HEK293 (cell line): ENCODE measurements around the gene SGMS1.
"Not testable (repeated sequence)": the region's sequence is repeated elsewhere in the genome, so short reads cannot be mapped to it uniquely, and the experiment has no call there.

Experiments
- CTCF ChIA-PET: fragments of 350-600 bp; formaldehyde crosslinking; extraction: SDS; loops from one replicate; lab custom pipeline; 2021; ENCODE audit warnings: antibody characterized with exemption; lab: Yijun Ruan, JAX
- POLR2A ChIA-PET: fragments of 300-600 bp; formaldehyde crosslinking; extraction: SDS; loops from one replicate; lab custom pipeline; 2020; ENCODE audit warnings: antibody characterized with exemption, inconsistent platforms; lab: Yijun Ruan, JAX
- H3K27ac ChIP-seq: fragments of 200-500 bp; sonication (Bioruptor generic); 2 replicates; pipeline ENCODE4 v1.5.1; 2014; ENCODE audit warnings: low read depth, low read length, control low read depth, inconsistent platforms; ENCODE audit errors: extremely low read depth
- H3K36me3 ChIP-seq, 2 experiments: fragments of 200-500 bp in 1 of 2; sonication (Bioruptor generic) in 1 of 2; 1 replicate in 1 of 2; 2 replicates in 1 of 2; pipeline ENCODE4 v1.5.1; 2014 to 2017; ENCODE audit warnings: inconsistent platforms in 2 of 2, low read length in 2 of 2; ENCODE audit not compliant: control insufficient read depth in 2 of 2, insufficient read depth in 1 of 2
- H3K4me1 ChIP-seq: fragments of 200-500 bp; sonication (Bioruptor generic); 2 replicates; pipeline ENCODE4 v1.5.1; 2014; ENCODE audit warnings: mild to moderate bottlenecking, low read length, inconsistent platforms; ENCODE audit not compliant: control insufficient read depth, insufficient read depth
- H3K4me3 ChIP-seq: 2 replicates; pipeline ENCODE4 v1.5.1; 2011; ENCODE audit warnings: low read depth, mild to moderate bottlenecking, control low read depth, low read length, moderate library complexity
- H3K9me3 ChIP-seq: fragments of 200-500 bp; sonication (Bioruptor generic); 2 replicates; pipeline ENCODE4 v1.5.1; 2014; ENCODE audit warnings: low read depth, low read length, inconsistent platforms; ENCODE audit not compliant: control insufficient read depth, insufficient read depth
- CTCF ChIP-seq: fragments of 450-650 bp; formaldehyde crosslinking; IDR thresholded peaks from 2 replicates; pipeline ENCODE4 v1.5.1; 2016; ENCODE audit warnings: missing biosample characterization, missing genetic modification characterization
- ELK4 ChIP-seq: IDR thresholded peaks from 2 replicates; pipeline ENCODE4 v1.6.1; 2011; ENCODE audit warnings: mild to moderate bottlenecking, low read depth, low read length, borderline replicate concordance
- HIC1 ChIP-seq: fragments of 450-650 bp; formaldehyde crosslinking; IDR thresholded peaks from 2 replicates; pipeline ENCODE4 v1.5.1; 2016; ENCODE audit warnings: missing biosample characterization, missing genetic modification characterization
- INSM2 ChIP-seq: fragments of 450-650 bp; formaldehyde crosslinking; IDR thresholded peaks from 2 replicates; pipeline ENCODE4 v1.5.1; 2016; ENCODE audit warnings: missing biosample characterization, missing genetic modification characterization
- OSR2 ChIP-seq: fragments of 450-650 bp; formaldehyde crosslinking; IDR thresholded peaks from 2 replicates; pipeline ENCODE4 v1.5.1; 2016; ENCODE audit warnings: missing biosample characterization, missing genetic modification characterization
- OVOL3 ChIP-seq: fragments of 450-650 bp; formaldehyde crosslinking; IDR thresholded peaks from 2 replicates; pipeline ENCODE4 v1.5.1; 2016; ENCODE audit warnings: missing biosample characterization, missing genetic modification characterization
- PRDM6 ChIP-seq: fragments of 450-650 bp; formaldehyde crosslinking; IDR thresholded peaks from 2 replicates; pipeline ENCODE4 v1.5.1; 2017; ENCODE audit warnings: missing biosample characterization, missing genetic modification characterization
- ZEB2 ChIP-seq: fragments of 450-650 bp; formaldehyde crosslinking; IDR thresholded peaks from 2 replicates; pipeline ENCODE4 v1.5.1; 2016; ENCODE audit warnings: missing biosample characterization, missing genetic modification characterization
- ZIC2 ChIP-seq: fragments of 450-650 bp; formaldehyde crosslinking; IDR thresholded peaks from 2 replicates; pipeline ENCODE4 v1.5.1; 2016; ENCODE audit warnings: missing biosample characterization, missing genetic modification characterization
- ZNF132 ChIP-seq: fragments of 450-650 bp; formaldehyde crosslinking; IDR thresholded peaks from 2 replicates; pipeline ENCODE4 v1.5.1; 2017; ENCODE audit warnings: missing biosample characterization, missing genetic modification characterization, borderline replicate concordance
- ZNF140 ChIP-seq: fragments of 450-650 bp; formaldehyde crosslinking; IDR thresholded peaks from 2 replicates; pipeline ENCODE4 v1.5.1; 2016; ENCODE audit warnings: missing biosample characterization, missing genetic modification characterization
- ZNF146 ChIP-seq: fragments of 450-650 bp; formaldehyde crosslinking; IDR thresholded peaks from 2 replicates; pipeline ENCODE4 v1.5.1; 2016; ENCODE audit warnings: missing biosample characterization, missing genetic modification characterization
- ZNF175 ChIP-seq: fragments of 450-650 bp; formaldehyde crosslinking; IDR thresholded peaks from 2 replicates; pipeline ENCODE4 v1.5.1; 2016; ENCODE audit warnings: missing biosample characterization, missing genetic modification characterization
- ZNF266 ChIP-seq: fragments of 450-650 bp; formaldehyde crosslinking; IDR thresholded peaks from 2 replicates; pipeline ENCODE4 v1.5.1; 2016; ENCODE audit warnings: missing biosample characterization, missing genetic modification characterization, low read depth
- ZNF624 ChIP-seq: fragments of 450-650 bp; formaldehyde crosslinking; IDR thresholded peaks from 2 replicates; pipeline ENCODE4 v1.5.1; 2017; ENCODE audit warnings: missing biosample characterization, missing genetic modification characterization
- ZNF626 ChIP-seq: fragments of 450-650 bp; sonication (Bioruptor Pico); formaldehyde crosslinking; IDR thresholded peaks from 2 replicates; pipeline ENCODE4 v1.5.1; 2018; ENCODE audit warnings: missing biosample characterization, missing genetic modification characterization, inconsistent platforms
- ZNF670 ChIP-seq: fragments of 450-650 bp; formaldehyde crosslinking; IDR thresholded peaks from 2 replicates; pipeline ENCODE4 v1.5.1; 2016; ENCODE audit warnings: missing biosample characterization, missing genetic modification characterization, low read depth
- ZNF768 ChIP-seq: fragments of 450-650 bp; formaldehyde crosslinking; IDR thresholded peaks from 2 replicates; pipeline ENCODE4 v1.5.1; 2018; ENCODE audit warnings: missing biosample characterization, mild to moderate bottlenecking, missing genetic modification characterization
- ZSCAN18 ChIP-seq: fragments of 450-650 bp; formaldehyde crosslinking; IDR thresholded peaks from 2 replicates; pipeline ENCODE4 v1.5.1; 2016; ENCODE audit warnings: missing biosample characterization, missing genetic modification characterization

Gene SGMS1

GRCh38 chr10:50426485-50426884 lies 197.3 kb downstream of the SGMS1 start:
- TF ChIP-seq ZNF140 (tag by site-specific recombination) (no peak), ZNF670 (tag by site-specific recombination) (no peak), ZEB2 (tag by site-specific recombination) (no peak), ZNF175 (no peak), ZNF624 (tag by site-specific recombination) (no peak)
- Histone ChIP-seq H3K36me3 (no peaks in the 10 kb centered on the region), H3K4me1 (no peaks in the 10 kb centered on the region), H3K9me3 (no peaks in the 10 kb centered on the region), H3K4me3 (no peak overlapping the region), H3K27ac (no peak overlapping the region)
- ChIA-PET POLR2A (no interaction called here), CTCF (interaction anchor here (0.6 kb wide), 1 partner anchor 13 kb away, joined by 3 read pairs; no protein-coding TSS in a partner anchor)

GRCh38 chr10:50425215-50425614 lies 198.5 kb downstream of the SGMS1 start:
- H3K4me1 ChIP-seq, H3K36me3 ChIP-seq, H3K27ac ChIP-seq, H3K4me3 ChIP-seq, POLR2A ChIA-PET, H3K9me3 ChIP-seq: not testable (repeated sequence)
- CTCF ChIA-PET: interaction anchor here (0.7 to 1.5 kb wide), 2 partner anchors 14 to 57 kb away, joined by 3 to 4 read pairs; no protein-coding TSS in a partner anchor
- peak; percentile 88 for TF ChIP-seq ZNF146 (tag by site-specific recombination)

- ChIA-PET POLR2A (no interaction called here), CTCF (interaction anchor here (0.6 to 0.7 kb wide), 3 partner anchors 9 to 196 kb away, joined by 3 to 4 read pairs (median 3); no protein-coding TSS in a partner anchor)
- Histone ChIP-seq H3K4me1 (0 out of 2 replicates have a peak, but pooled peaks cover 2% of the 10 kb centered on the region), H3K9me3 (no peaks in the 10 kb centered on the region), H3K36me3 (no peaks in the 10 kb centered on the region), H3K27ac (no peak overlapping the region), H3K4me3 (no peak overlapping the region)
- TF ChIP-seq OSR2 (tag by site-specific recombination): no peak
- TF ChIP-seq INSM2 (tag by site-specific recombination): no peak
- TF ChIP-seq ELK4: no peak
- no peak for TF ChIP-seq HIC1 (tag by site-specific recombination)
- TF ChIP-seq ZNF266 (tag by site-specific recombination): no peak
- TF ChIP-seq PRDM6 (tag by site-specific recombination): no peak
- no peak for TF ChIP-seq CTCF (tag by site-specific recombination)
- TF ChIP-seq OVOL3 (tag by site-specific recombination): no peak
- TF ChIP-seq ZSCAN18 (tag by site-specific recombination): no peak
- no peak for TF ChIP-seq ZNF132 (tag by site-specific recombination)
- no peak for TF ChIP-seq ZEB2 (tag by site-specific recombination)
- no peak for TF ChIP-seq ZNF626 (tag by site-specific recombination)
- no peak for TF ChIP-seq ZNF768
- no peak for TF ChIP-seq ZIC2
Observed at GRCh38 chr10:50423448-50423847, 200.3 kb downstream of the SGMS1 start.
